HG03354 (cell line): ENCODE results near the gene SYTL2.
"Not testable (repeated sequence)": the region's sequence is repeated elsewhere in the genome, so short reads cannot be mapped to it uniquely, and the experiment has no call there.

Source experiments
- ATAC-seq: cut with Tn5 transposase; IDR thresholded peaks from one replicate; pipeline ENCODE4 v1.9.1; 2021; ENCODE audit warnings: mild to moderate bottlenecking; ENCODE audit not compliant: unreplicated experiment, poor library complexity, severe bottlenecking

Gene SYTL2

GRCh38 chr11:85663753-85664614, 147.0 kb downstream of the SYTL2 start:
- ATAC-seq, result peak; percentile 77

DNA sequence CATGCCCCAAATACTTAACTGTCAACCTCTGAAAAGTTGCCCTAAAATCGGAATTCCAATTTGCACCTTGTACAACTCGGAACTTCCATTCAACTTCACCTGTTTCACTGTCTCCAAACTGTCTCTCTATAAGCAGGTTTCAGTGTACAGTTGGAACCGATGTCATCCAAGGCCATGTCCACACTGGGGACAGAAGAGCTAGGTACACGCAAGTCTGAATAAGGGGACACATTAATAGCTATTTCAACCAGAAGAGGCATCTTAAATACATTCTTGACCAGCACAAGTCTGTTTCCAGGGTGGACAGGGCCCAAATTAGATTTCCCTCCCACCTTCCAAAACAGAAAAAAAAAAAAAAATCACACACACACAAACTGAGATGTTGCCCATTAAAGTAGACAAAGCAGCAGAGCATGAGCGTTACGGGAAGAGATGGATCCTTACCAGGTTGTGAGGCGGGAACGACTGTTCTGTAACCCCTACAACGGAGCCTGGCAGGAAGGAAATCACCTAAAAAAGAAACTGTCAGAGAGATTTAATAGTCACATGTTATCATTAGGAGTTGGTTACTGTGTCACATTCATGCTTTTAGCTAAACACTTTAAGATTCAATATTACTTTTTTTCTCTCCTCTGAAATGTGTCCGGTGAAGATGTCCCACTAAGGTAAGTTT, 147.7 kb downstream of the SYTL2 start:
- no peak for ATAC-seq

DNA sequence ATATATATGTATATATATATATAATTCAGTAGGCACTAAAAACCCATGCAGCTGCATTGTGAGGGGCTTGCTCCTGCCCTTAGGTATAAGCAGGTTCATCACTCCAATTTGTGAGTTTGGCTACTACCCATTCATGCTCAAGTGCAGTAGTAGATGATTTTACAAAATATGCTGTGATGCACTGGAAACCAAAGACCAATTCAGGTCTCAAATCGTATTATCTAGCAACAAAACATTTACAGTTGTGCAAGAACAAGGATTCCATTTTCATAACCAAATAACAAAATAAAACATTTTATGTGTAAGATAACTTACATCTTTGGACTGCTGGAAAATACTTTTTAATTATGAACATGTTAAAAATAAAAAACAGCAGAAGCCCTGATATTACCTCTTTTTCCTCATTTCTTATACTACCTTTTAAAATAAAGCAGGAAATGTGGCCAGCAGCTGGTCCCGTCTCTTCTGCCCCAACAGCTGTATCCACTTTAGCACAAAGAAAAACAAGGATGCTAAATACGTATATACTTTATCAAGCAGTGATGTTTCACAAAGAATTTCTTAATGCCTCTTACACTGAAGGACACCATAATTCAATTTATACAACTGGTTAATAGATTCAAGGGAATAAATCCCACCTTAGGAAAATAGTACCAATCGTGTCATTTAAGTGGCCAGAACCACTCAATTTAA, 148.8 kb downstream of the SYTL2 start:
- ATAC-seq, result no peak

DNA sequence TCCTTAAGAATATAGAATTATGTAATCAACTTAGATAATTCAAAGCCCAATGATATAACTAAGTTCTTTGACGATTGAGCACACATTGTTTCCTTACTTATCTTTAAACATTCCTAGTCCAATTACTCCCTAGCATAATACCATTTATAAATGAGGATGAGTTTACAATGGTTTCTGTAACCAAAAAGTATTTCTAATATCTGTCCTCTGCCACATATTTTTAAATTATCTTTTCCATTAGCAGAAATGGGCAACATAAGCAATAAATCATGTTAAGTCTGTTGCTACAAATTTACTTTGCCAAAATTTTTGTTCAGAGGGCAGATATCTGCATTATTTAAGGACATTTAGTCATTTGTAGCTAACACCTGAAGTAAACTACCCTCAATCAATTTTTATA, 152.8 kb downstream of the SYTL2 start:
- no peak for ATAC-seq

GRCh38 chr11:85656777-85657176, 154.2 kb downstream of the SYTL2 start:
- no peak for ATAC-seq

- not testable (repeated sequence) for ATAC-seq
Measured at GRCh38 chr11:85654343-85654742, 156.6 kb downstream of the SYTL2 start.

GRCh38 chr11:85652786-85653447, 158.0 kb downstream of the SYTL2 start:
- ATAC-seq, result no peak

DNA sequence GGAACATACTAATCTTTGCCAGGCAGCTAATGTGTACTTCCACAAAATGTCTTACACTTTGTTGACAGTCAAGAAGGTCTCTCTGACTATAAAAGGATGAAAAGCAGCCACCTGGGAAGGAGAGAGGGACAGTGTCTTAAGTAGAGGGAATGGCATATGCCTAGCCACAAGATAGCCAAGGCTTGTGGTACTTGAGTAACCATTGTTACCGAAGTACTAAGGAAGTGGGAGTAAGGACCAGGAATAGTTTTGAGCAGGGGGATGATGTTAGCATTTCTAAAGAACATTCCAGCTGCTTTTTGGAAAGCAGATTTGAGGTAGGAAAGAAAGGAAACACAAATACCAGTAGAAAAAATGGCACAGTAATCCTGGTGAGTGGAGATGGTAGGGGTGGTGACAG, 159.8 kb downstream of the SYTL2 start:
- no peak for ATAC-seq

DNA sequence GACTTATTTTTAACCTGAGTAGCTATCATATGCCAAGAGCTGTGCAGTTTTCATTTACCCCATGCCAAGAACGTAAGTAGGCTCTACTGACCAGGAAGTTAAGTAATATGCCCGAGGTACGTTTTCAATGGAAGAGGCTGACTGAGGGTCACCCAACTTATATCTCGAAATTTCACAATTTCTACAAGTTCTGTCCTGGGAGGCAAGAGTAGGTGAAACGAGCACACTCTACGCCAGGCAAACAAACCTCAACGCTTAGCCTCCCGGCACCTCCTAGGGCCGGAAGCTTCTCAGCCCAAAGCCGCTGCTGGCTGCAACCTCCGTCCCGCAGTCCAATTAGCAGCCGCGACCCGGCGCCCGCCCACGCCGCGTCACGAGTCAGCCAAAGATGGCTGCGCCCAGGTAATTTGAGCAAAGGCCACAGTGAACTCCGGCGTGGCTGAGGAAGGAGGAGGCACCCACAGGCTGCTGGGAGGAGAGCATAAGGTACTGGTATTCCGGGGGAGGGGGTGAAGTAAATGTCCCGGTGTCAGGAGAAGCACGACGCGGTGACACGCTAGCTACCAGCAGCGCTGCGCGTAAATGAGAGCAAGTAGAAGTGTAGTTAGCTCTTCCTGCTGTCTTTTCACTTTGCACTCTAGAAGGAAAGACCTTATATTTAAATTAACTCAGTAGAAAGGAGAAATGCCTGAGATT, 163.2 kb downstream of the SYTL2 start, which contains the start of gene TMEM126A:
TMEM126A (plus strand) TSS at position 364 of the 696 bp plus-strand sequence. CDS start 2,289 bp downstream, outside the sequence.
- peak; percentile 100 for ATAC-seq

GRCh38 chr11:85647078-85647477, 163.9 kb downstream of the SYTL2 start:
- peak; percentile 3 for ATAC-seq
